NOMO-1 treated with dmso at 0.1 percent for 144 hours (cell line): Measurements from ENCODE around the gene C6orf62.
"Not testable (repeated sequence)": the region's sequence is repeated elsewhere in the genome, so short reads cannot be mapped to it uniquely, and the experiment has no call there.

ENCODE experiments used
- DNase-seq: peaks from one replicate; lab custom pipeline; 2025; ENCODE audit not compliant: unreplicated experiment; lab: John Stamatoyannopoulos, UW

Gene C6orf62

DNA sequence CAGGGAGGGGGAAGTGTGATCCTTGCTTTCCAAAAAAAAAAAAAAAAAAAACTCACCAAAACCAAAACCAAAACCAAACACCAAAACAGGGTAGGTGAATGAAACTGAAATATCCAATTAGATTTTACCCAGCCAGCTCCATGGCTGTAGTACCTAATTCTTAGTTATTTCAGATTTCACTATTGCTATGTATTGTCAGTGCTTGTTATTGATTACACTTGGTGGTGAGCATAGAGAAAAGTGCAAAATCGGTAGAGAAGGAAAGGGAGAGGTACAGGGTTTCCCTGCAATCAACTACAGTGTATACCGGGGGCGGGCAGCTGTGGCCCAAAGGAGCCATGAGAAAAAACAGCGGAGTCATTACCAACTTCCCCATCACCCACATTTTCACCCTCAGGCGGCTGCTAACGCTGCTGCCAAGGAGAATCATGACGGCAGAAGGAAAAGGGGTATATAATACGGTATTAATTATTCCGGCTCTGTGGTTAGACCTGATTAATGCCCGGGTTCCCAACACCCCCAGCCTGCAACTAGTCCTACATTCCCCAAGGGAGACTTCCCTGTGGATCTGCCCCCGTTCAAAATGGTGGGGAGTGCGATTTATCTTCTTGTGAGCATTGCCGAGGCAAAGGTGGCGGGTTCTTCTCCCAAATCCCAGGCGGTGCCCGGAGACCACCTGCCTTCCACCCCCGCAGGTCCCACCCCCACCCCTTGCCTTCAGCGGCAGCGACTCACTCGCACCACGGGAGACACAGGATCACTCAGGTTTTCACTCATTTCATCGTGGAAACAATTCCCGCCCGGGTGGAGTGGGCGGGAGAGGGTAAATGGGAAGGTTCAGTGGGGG is at the start of gene C6orf62:
TSS of gene C6orf62 (minus strand) at position 30 of the 847 bp plus-strand sequence. CDS start 486 bp downstream, outside the sequence.
- peak; percentile 50 for DNase-seq

DNA sequence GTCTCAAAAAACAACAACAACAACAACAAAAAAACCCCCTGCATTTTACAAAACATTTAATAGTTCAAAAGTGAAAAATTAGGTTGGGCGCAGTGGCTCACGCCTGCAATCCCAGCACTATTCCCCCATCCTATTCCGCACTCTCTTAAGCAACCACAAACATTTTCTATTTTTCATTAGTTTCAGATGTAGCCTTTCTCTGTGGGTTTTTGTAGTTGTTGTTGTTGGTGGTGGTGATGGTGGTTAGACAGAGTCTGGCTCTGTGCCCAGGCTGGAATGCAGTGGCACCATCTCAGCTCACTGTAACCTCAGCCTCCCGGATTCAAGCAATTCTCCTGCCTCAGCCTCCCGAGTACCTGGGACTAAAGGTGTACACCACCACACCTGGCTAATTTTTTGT is 49.4 kb upstream of the C6orf62 start:
- DNase-seq: no peak

DNA sequence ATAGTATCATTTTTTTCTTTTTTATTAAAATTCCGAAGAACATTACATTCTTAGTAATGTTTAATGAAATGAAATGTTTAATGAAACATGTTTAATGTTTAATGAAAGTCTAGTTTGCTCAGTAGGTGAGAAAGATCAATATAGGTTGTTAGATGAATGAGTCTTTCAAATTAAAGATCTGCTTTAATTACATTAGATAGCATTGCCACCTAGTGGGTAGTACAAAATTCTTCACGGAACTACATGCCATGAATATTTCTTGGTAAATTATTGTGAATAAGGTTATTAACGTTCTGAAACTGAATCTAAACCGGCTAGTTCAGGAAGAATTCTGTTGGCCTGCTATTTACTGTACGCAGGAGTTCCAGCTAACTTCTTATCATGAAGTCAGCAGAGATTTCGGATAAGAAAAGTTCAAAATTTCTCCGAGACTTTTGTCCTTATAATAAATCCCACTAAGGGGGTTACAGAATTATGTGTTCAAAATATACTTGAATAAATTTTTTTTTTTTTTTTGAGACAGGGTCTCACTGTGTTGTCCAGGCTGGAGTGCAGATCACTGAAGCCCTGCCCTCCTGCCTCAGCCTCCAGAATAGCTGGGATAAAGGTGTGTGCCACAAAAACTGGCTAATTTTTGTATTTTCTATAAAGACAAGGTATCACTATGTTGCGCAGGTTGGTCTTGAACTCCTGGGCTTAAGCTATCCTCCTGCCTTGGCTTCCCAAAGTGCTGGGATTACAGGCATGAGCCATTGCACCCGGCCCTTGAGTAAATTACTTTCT is 47.9 kb upstream of the C6orf62 start:
- peak; percentile 44 for DNase-seq

DNA sequence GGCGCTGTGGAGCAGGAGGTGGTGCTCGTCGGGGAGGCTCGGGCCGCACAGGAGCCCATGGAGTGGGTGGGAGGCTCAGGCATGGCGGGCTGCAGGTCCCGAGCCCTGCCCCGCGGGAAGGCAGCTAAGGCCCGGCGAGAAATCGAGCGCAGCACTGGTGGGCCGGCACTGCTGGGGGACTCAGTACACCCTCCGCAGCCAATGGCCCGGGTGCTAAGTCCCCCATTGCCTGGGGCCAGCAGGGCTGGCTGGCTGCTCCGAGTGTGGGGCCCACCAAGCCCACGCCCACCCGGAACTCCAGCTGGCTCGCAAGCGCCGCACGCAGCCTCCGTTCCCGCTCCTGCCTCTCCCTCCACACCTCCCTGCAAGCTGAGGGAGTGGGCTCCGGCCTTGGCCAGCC is 47.0 kb upstream of the C6orf62 start:
- DNase-seq: not testable (repeated sequence)

DNA sequence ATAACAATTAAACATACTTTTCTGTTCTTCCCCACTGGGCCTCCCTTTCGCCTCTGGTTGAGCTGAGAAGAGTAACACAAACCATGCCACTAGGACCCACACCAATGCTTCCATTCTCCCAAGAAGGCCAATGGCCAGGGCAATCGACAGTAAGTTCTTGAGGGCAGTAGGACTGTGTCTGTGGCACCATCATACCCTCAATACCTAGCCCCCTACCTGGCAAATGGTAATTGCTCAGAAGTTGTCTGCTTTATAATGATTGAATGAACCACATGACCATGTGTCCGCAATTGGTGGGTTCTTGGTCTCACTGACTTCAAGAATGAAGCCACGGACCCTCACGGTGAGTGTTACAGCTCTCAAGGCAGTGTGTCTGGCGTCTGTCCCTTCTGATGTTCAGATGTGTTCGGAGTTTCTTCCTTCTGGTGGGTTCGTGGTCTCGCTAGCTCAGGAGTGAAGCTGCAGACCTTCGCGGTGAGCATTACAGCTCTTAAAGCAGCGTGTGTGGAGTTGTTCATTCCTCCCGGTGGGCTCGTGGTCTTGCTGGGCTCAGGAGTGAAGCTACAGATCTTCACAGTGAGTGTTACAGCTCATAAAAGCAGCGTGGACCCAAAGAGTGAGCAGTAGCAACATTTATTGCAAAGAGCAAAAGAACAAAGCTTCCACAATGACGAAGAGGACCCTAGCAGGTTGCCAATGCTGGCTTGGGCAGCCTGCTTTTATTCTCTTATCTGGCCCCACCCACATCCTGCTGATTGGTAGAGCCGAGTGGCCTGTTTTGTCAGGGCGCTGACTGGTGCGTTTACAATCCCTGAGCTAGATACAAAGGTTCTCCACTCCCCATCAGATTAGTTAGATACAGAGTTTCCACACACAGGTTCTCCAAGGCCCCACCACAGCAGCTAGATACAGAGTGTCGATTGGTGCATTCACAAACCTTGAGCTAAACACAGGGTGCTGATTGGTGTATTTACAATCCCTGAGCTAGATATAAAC is 46.2 kb upstream of the C6orf62 start:
- not testable (repeated sequence) for DNase-seq

DNA sequence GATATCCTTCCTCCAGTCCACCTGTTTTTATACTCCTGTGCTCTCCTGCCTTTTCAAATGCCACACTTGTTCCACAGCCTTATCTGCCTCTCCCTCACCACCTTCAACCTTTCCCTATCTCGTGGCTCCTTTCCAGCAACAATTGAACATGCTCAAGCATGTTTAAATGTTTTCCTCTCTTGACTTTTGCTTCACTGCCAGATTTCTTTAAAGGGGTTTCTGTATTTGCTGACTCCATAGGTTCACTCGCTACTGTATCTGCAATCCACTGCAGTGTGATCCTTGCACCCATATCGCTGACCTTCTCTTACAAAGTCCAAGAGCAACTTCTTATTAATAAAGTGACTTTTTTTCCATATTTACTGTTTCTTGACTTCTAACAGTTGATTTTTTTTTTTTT is 44.6 kb upstream of the C6orf62 start:
- no peak for DNase-seq

DNA sequence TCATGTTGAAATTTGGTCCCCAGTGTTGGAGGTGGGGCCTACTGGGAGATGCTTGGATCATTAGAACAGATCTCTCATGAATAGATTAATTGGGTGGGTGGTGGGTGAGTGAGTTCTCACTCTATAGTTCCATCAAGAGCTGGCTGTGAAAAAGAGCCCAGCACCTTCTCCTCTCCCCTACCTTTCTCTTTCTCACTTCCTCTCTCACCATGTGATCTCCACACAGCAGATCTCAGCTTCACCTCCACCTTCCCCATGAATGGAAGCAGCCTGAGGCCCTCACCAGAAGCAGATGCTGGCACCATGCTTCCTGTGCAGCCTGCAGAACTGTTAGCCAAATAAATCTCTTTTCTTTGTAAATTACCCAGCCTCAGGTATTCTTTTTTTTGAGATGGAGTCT is 42.9 kb upstream of the C6orf62 start:
- no peak for DNase-seq

DNA sequence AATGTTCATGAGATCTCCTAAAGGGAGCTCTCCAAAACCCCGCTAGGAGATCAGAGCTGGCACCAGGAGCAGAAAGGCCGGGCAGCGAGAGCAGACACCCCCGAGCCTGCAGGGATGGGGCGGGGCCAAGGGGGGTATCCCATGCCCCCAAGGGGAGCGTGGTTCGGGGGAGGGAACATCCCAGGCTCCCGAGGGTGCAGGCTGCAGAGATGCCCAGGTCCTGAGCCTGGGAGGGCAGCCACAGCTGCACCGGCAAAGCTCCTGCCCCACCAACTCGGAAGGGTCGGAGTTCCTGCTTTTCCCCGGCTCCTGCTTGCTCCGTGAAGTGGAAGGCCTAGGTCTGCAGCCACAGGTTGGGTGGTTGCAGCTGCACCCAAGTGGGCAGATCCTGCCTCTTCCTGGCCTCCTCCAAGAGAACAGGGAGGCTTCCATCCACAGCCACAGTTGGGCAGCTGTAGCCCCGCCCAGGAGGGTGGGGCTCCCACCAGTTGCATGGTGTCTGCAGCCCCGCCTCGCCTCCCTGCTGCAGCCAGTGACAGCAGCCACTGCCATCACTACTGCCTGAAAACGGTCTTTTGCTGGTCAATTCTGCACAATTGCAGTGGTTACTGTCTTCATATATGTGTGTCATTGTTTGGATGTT is 42.4 kb upstream of the C6orf62 start:
- no peak for DNase-seq

DNA sequence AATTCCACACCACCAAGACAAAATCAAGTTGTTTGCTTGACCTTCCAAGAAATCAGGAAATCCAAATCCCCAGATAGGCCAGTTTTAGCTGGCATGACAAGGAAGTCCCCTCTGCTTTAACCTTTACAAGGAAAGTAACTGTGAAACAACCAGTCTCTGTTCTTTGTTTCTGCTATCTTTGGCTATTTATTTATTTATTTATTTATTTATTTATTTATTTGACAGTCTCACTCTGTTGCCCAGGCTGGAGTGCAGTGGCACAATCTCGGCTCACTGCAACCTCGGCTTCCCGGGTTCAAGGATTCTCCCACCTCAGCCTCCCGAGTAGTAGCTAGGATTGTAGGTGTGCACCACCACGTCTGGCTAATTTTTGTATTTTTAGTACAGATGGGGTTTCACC is 41.3 kb upstream of the C6orf62 start:
- no peak for DNase-seq

DNA sequence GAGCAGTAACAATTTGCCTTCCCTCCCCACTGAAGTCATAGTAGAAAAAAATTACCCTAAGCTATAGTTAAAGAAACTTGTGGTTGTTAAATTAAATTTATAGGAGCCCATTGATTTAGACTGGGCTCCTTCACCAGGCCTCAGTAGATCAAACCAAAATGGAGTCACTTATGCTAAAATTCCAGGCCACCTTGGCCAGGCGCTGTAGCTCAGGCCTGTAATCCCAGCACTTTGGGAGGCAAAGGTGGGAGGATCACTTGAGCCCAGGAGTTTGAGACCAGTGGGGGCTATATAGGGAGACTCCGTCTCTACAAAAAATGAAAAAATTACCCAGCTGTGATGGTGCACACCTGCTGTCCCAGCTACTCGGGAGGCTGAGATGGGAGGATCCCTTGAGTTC is 40.8 kb upstream of the C6orf62 start:
- no peak for DNase-seq

DNA sequence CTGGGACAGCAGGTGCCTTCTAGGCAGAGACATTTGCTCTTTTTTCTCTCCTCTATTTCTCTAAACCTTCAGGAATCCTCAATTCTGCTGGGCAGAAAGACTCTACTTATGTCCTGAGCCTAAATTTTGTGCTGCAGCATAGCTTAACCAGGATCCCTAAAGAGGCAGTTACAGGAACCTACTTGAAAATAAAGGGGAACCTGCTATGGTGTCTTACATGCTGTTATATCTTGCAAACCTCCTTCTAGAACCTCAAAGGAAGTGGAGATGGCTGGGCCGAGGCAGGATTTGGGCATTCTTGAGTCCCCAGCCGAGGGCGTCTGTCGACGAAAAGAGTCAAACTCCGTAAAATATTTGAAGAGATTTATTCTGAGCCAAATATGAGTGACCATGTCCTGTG is 38.7 kb upstream of the C6orf62 start:
- no peak for DNase-seq

DNA sequence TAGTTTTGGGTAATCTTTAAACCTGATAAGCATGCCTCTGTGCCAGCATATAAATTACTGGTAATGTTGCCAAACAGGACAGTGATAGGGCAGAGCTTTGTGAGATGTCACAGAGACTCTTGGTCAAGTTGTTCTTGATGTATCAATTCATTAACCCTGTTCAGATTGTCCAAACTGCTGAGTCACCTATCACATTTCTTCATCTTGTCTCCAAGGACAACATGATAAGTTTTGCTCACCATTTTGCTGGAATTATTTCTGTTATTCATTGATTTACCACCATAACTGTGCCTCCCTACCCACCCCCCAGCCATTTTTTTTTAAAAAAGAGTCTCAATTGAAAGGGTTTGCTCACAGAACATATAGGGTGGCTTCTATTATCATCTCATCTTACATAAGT is 36.3 kb upstream of the C6orf62 start:
- no peak for DNase-seq

DNA sequence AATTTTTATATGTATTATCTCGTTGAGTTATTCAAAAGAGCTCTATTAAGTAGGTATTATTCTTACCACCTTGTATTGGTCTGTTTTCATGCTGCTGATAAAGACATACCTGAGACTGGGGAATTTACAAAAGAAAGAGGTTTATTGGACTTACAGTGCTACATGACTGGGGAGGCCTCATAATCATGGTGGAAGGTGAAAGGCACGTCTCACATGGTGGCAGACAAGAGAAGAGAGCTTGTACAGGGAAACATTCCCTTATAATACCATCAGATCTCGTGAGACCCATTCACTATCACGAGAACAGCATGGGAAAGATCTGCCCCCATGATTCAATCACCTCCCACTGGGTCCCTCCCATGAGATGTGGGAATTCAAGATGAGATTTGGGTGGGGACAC is 35.4 kb upstream of the C6orf62 start:
- not testable (repeated sequence) for DNase-seq

DNA sequence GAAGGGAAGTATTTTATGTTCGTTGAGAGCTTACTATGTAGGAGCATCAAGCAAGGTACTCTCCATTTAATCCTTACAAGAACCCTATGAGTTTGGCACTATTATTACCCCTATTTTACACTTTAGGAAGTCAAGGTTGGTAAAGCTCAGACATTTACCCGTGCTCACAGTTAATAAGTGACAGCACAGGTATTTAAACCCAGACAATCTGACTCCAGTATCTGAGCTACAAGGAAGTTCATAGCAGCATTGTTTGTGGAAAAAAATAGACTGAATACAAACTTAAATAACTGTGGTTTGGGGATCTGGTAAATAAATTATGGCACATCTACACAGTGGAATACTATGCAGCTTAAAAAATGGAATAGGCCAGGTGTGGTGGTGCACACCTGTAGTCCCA is 34.6 kb upstream of the C6orf62 start:
- no peak for DNase-seq

DNA sequence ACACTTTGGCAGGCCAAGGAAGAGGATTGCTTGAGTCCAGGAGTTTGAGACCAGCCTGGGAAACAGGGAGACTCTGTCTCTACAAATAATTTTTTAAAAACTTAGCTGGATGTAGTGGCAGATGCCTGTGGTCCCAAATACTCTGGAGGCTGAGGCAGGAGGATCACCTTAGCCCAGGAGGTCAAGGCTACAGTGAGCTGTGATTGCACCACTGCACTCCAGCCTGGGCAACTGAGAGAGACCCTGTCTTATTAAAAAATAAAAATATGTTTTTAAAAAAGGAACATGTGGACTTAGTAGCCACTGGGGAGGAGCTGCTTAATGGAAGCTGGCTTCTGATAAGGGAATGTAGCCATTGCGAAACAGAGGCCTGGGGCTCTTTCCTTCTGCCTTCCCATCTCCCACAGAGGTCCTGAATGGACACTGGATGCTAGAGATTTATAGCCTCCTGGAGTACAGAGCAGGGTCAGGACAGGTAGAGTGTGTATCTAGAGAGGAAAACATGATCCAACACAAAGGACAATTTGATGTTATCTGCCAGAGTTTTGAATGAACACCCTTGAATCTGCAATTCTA is 34.1 kb upstream of the C6orf62 start:
- no peak for DNase-seq

DNA sequence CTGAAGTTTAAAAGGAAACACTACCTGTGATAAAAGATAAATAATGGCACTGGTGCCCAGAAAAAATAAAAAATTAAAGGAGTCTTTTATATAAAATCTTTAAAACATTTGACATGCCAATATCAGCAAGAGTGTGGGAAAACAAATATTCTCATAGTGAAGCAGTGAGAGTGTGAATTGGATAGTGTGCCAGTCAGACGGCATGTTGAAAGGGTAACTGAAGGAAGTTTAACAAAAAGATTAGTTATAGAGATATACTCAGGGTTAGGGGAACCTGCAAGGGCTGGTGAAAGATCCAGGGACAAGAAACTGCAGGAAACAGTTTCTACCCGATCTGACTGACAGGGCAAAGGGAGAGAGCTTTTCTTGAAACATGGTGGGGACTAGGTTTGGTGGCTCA is 33.5 kb upstream of the C6orf62 start:
- DNase-seq: no peak

DNA sequence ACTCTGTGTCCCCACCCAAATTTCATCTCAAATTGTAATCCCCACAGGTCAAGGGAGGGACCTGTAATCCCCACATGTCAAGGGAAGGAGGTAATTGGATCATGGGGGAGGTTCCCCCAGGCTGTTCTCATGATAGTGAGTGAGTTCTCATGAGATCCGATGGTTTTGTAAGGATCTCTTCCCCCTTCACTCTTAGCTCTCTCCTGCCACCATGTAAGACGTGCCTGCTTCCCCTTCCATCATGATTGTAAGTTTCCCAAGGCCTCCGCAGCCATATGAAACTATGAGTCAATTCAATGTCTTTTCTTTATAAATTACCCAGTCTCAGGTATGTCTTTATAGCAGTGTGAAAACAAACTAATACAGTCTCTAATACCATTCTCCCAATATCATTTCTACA is 31.9 kb upstream of the C6orf62 start:
- DNase-seq: not testable (repeated sequence)

DNA sequence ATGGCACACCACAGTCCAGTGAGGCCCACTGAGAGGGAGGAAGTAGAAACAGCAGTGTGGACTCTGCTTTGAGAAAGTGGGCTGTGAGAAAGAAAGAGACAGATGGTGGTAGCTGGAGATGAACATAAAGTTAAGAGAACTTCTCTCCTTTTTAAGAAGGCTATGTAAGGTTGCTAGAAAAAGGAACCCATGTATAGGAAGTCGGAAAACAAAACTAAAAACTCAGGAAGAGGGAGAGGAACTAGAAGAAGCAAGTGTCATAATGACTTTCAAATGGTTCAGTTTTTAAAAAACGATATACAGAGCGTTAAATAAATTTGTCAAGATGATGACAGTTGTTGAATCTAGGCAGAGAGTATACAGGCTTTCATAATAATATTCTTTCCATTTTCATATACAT is 30.3 kb upstream of the C6orf62 start:
- DNase-seq: no peak

DNA sequence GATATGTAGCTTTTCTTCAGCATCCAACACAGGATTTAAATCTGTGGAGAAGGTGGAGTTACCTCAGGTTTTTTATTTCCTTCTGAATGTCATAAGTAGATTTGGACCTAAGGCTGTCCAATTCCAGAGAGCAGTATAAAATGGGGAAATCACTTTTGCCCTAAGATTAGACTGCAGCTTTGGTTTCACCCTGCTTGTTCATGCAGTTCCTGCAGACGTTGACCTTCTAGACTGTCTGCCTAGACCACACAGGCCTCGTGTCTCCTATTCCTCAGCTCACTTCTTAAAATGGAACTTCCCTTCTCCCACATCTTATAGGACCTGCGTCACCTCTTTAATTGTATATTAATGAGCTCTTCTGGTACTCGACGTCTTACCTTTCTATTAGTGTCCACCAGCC is 26.0 kb upstream of the C6orf62 start:
- peak; percentile 19 for DNase-seq

DNA sequence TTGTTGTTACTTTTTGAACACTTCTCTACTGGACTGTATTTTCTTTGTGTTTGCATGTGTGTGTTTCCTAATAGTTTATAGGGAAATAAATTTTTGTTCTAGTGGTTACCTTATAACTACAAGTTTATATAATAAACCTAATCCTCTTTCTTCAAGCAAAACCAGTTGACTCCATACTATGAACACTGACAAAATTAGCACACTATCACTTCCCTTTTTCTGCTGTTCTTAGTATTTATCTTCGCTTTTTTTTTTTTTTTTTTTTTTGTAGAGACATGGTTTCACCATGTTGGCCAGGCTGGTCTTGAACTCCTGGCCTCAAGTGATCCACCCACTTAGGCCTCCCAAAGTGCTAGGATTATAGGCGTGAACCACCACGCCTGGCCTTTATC is 25.0 kb upstream of the C6orf62 start:
- DNase-seq: peak; percentile 79
